HEK293 (cell line): ENCODE measurements around the gene MOSPD3.

Experiments
- CTCF ChIA-PET: fragments of 350-600 bp; formaldehyde crosslinking; extraction: SDS; loops from one replicate; lab custom pipeline; 2021; ENCODE audit warnings: antibody characterized with exemption; lab: Yijun Ruan, JAX
- POLR2A ChIA-PET: fragments of 300-600 bp; formaldehyde crosslinking; extraction: SDS; loops from one replicate; lab custom pipeline; 2020; ENCODE audit warnings: antibody characterized with exemption, inconsistent platforms; lab: Yijun Ruan, JAX
- H3K27ac ChIP-seq: fragments of 200-500 bp; sonication (Bioruptor generic); 2 replicates; pipeline ENCODE4 v1.5.1; 2014; ENCODE audit warnings: low read depth, low read length, control low read depth, inconsistent platforms; ENCODE audit errors: extremely low read depth
- H3K36me3 ChIP-seq, 2 experiments: fragments of 200-500 bp in 1 of 2; sonication (Bioruptor generic) in 1 of 2; 1 replicate in 1 of 2; 2 replicates in 1 of 2; pipeline ENCODE4 v1.5.1; 2014 to 2017; ENCODE audit warnings: inconsistent platforms in 2 of 2, low read length in 2 of 2; ENCODE audit not compliant: control insufficient read depth in 2 of 2, insufficient read depth in 1 of 2
- H3K4me1 ChIP-seq: fragments of 200-500 bp; sonication (Bioruptor generic); 2 replicates; pipeline ENCODE4 v1.5.1; 2014; ENCODE audit warnings: mild to moderate bottlenecking, low read length, inconsistent platforms; ENCODE audit not compliant: control insufficient read depth, insufficient read depth
- H3K4me3 ChIP-seq: 2 replicates; pipeline ENCODE4 v1.5.1; 2011; ENCODE audit warnings: low read depth, mild to moderate bottlenecking, control low read depth, low read length, moderate library complexity
- H3K9me3 ChIP-seq: fragments of 200-500 bp; sonication (Bioruptor generic); 2 replicates; pipeline ENCODE4 v1.5.1; 2014; ENCODE audit warnings: low read depth, low read length, inconsistent platforms; ENCODE audit not compliant: control insufficient read depth, insufficient read depth
- KLF10 ChIP-seq: fragments of 450-650 bp; IDR thresholded peaks from 2 replicates; pipeline ENCODE4 v1.5.1; 2018; ENCODE audit warnings: missing biosample characterization, mild to moderate bottlenecking, missing genetic modification characterization
- OSR2 ChIP-seq: fragments of 450-650 bp; formaldehyde crosslinking; IDR thresholded peaks from 2 replicates; pipeline ENCODE4 v1.5.1; 2016; ENCODE audit warnings: missing biosample characterization, missing genetic modification characterization
- PRDM1 ChIP-seq: fragments of 450-650 bp; formaldehyde crosslinking; IDR thresholded peaks from 2 replicates; pipeline ENCODE4; 2016; ENCODE audit warnings: missing biosample characterization, missing genetic modification characterization
- REPIN1 ChIP-seq: fragments of 450-650 bp; formaldehyde crosslinking; IDR thresholded peaks from 2 replicates; pipeline ENCODE4 v1.5.1; 2017; ENCODE audit warnings: missing biosample characterization, missing genetic modification characterization, low read depth
- SALL2 ChIP-seq: fragments of 450-650 bp; formaldehyde crosslinking; IDR thresholded peaks from 2 replicates; pipeline ENCODE4 v1.5.0; 2017; ENCODE audit warnings: missing biosample characterization, mild to moderate bottlenecking, missing genetic modification characterization, borderline replicate concordance
- SETDB1 ChIP-seq: IDR thresholded peaks from one replicate; pipeline ENCODE4 v1.6.1; 2017; ENCODE audit warnings: mild to moderate bottlenecking, low read length, moderate library complexity, mixed read lengths; ENCODE audit not compliant: insufficient read length
- ZBTB1 ChIP-seq: fragments of 450-650 bp; formaldehyde crosslinking; IDR thresholded peaks from 2 replicates; pipeline ENCODE4 v1.5.1; 2016; ENCODE audit warnings: missing biosample characterization, missing genetic modification characterization
- ZFHX2 ChIP-seq: fragments of 450-650 bp; formaldehyde crosslinking; conservative IDR thresholded peaks from 2 replicates; pipeline ENCODE4 v1.5.1; 2016; ENCODE audit warnings: missing biosample characterization, missing genetic modification characterization
- ZNF184 ChIP-seq: fragments of 450-650 bp; IDR thresholded peaks from 2 replicates; pipeline ENCODE4 v1.5.1; 2018; ENCODE audit warnings: missing biosample characterization, mild to moderate bottlenecking, missing genetic modification characterization
- ZNF24 ChIP-seq: fragments of 450-650 bp; formaldehyde crosslinking; IDR thresholded peaks from 2 replicates; pipeline ENCODE4 v1.5.1; 2016; ENCODE audit warnings: missing biosample characterization, missing genetic modification characterization
- ZNF341 ChIP-seq: fragments of 450-650 bp; formaldehyde crosslinking; IDR thresholded peaks from 2 replicates; pipeline ENCODE4; 2016; ENCODE audit warnings: low read depth, missing biosample characterization, missing genetic modification characterization
- ZNF391 ChIP-seq: fragments of 450-650 bp; formaldehyde crosslinking; IDR thresholded peaks from 2 replicates; pipeline ENCODE4 v1.5.1; 2016; ENCODE audit warnings: low read depth, missing biosample characterization, missing genetic modification characterization, borderline replicate concordance
- ZNF473 ChIP-seq: fragments of 450-650 bp; formaldehyde crosslinking; IDR thresholded peaks from 2 replicates; pipeline ENCODE4 v1.5.1; 2017; ENCODE audit warnings: missing biosample characterization, missing genetic modification characterization
- ZNF561 ChIP-seq: fragments of 450-650 bp; IDR thresholded peaks from 2 replicates; pipeline ENCODE4 v1.5.1; 2018; ENCODE audit warnings: missing biosample characterization, missing genetic modification characterization, borderline replicate concordance
- ZNF585B ChIP-seq: fragments of 450-650 bp; formaldehyde crosslinking; IDR thresholded peaks from 2 replicates; pipeline ENCODE4 v1.5.1; 2016; ENCODE audit warnings: missing biosample characterization, missing genetic modification characterization
- ZNF600 ChIP-seq: fragments of 450-650 bp; formaldehyde crosslinking; IDR thresholded peaks from 2 replicates; pipeline ENCODE4 v1.5.1; 2016; ENCODE audit warnings: missing biosample characterization, missing genetic modification characterization
- ZNF621 ChIP-seq: fragments of 450-650 bp; formaldehyde crosslinking; IDR thresholded peaks from 2 replicates; pipeline ENCODE4 v1.5.1; 2017; ENCODE audit warnings: missing biosample characterization, missing genetic modification characterization
- TF ChIP-seq, protein P1 (sequence below): fragments of 450-650 bp; formaldehyde crosslinking; IDR thresholded peaks from 2 replicates; pipeline ENCODE4 v1.5.1; 2016; ENCODE audit warnings: missing biosample characterization, missing genetic modification characterization
- TF ChIP-seq, protein P2 (sequence below): fragments of 450-650 bp; formaldehyde crosslinking; IDR thresholded peaks from 2 replicates; pipeline ENCODE4 v1.5.1; 2016; ENCODE audit warnings: missing biosample characterization, missing genetic modification characterization
- TF ChIP-seq, protein P3 (sequence below): fragments of 450-650 bp; formaldehyde crosslinking; IDR thresholded peaks from 2 replicates; pipeline ENCODE4 v1.5.1; 2017; ENCODE audit warnings: missing biosample characterization, missing genetic modification characterization
- TF ChIP-seq, protein P4 (sequence below): fragments of 450-650 bp; formaldehyde crosslinking; IDR thresholded peaks from 2 replicates; pipeline ENCODE4 v1.5.1; 2016; ENCODE audit warnings: missing biosample characterization, missing genetic modification characterization
- TF ChIP-seq, protein P5 (sequence below): fragments of 450-650 bp; formaldehyde crosslinking; IDR thresholded peaks from 2 replicates; pipeline ENCODE4 v1.5.1; 2016; ENCODE audit warnings: missing biosample characterization, missing genetic modification characterization

Gene MOSPD3

DNA sequence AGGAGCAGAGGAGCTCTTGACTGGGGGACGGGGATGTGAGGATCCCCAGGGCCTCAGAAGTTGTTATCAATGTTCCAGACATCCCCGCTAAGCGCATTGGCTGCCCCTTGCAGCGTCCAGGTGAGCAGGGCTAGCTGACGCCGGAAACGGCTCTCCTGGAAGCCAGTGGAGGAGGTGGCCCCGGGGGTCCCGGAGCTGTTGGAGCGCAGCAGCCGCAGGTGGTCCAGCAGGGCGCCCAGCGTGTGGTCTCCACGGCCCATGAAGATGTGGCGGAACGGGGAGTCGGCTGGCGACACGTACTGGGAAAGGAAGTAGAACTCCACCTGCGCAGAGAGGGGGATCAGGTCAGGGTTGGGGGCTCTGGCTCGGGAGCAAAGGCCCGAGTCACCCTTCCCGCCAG lies 8.5 kb downstream of the MOSPD3 start:
- Histone ChIP-seq H3K4me1 (no peaks in the 10 kb centered on the region), H3K9me3 (no peaks in the 10 kb centered on the region), H3K4me3 (no peak overlapping the region), H3K36me3 (no peaks in the 10 kb centered on the region), H3K27ac (no peak overlapping the region)
- ChIA-PET POLR2A (no interaction called here), CTCF (interaction anchor here (1.4 to 2.4 kb wide), 2 partner anchors 12 to 71 kb away, joined by 3 to 10 read pairs; no protein-coding TSS in a partner anchor)
- TF ChIP-seq OSR2 (tag by site-specific recombination) (no peak), KLF10 (tag by site-specific recombination) (no peak), ZNF600 (tag by site-specific recombination) (peak; percentile 36; the same call in 1 of the 2 replicates), REPIN1 (tag by site-specific recombination) (no peak)

DNA sequence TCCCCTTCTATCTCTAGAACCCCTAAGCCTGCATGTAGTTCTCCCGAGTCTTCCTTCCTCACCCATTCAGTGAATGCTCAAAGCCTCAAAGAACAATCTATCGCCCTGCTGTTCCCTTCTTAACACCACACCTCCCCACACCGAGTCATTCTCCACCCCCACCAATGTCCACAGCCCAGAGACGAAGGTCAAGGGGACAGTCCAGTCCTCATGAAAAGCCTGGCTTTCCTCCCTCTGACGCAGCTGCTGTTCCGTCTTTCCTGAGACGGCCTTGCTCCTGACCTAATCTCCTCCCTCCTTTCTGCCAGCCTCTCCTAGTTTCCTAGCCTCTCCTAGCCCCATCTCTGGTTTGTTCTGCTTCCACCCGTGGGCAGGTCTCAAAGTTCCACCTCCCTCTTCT lies 9.2 kb downstream of the MOSPD3 start:
- Histone ChIP-seq H3K4me3 (no peak overlapping the region), H3K4me1 (no peaks in the 10 kb centered on the region), H3K9me3 (no peaks in the 10 kb centered on the region), H3K27ac (no peak overlapping the region), H3K36me3 (no peaks in the 10 kb centered on the region)
- ChIA-PET CTCF (interaction anchor here (2.4 kb wide), 1 partner anchor 70 kb away, joined by 10 read pairs; no protein-coding TSS in a partner anchor), POLR2A (no interaction called here)
- TF ChIP-seq ZNF341 (tag by site-specific recombination): peak; percentile 66
- TF ChIP-seq, protein P1, sequence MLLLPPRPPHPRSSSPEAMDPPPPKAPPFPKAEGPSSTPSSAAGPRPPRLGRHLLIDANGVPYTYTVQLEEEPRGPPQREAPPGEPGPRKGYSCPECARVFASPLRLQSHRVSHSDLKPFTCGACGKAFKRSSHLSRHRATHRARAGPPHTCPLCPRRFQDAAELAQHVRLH (tag by site-specific recombination): no peak
- TF ChIP-seq, all 188 proteins: peak for 1

DNA sequence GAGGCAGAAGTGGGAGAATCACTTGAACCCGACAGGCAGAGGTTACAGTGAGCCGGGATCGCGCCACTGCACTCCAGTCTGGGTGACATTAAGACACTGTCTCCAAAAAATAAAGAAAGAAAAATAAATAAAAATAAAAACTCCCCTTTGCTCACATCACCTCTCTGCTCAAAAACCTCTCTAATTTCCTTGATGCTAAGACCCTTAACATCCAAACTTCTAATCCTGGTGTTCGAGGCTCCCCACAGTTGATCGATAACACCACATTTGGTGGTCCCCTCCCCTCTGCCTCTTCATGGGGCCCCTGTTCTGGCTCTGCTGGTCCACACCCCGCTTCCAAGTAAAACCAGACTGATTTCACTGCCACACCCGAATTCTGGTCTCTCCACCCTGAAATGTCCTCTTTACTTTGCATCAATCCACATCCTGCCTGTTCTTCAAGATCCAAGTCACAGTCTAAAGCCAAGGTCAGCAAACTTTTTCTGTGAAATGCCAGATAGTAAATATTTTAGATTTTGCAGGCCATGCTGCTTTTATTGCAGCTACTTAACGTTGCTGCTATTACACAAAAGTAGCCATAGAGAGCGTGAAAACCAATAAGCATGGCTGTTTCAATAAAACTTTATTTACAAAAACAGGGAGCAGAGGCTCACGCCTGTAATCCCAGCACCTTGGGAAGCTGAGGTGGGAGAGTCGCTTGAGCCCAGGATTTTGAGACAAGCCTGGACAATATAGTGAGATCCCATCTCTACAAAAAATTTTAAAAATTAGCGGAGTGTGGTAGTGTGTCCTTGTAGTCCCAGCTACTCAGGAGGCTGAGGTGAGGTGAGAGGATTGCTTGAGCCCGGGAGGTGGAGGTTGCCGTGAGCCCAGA lies 11.8 kb downstream of the MOSPD3 start:
- CTCF ChIA-PET: interaction anchor here (0.7 to 0.8 kb wide), 2 partner anchors 10 to 83 kb away, joined by 4 read pairs; no protein-coding TSS in a partner anchor
- Histone ChIP-seq H3K4me1 (no peaks in the 10 kb centered on the region), H3K36me3 (no peaks in the 10 kb centered on the region), H3K9me3 (no peaks in the 10 kb centered on the region), H3K4me3 (no peak overlapping the region), H3K27ac (no peak overlapping the region)
- POLR2A ChIA-PET: interaction anchor here (1.9 to 4.8 kb wide), 2 partner anchors 38 kb away, joined by 7 to 28 read pairs; partner anchors contain the start of genes FBXO24 and LRCH4
- TF ChIP-seq, protein P2, sequence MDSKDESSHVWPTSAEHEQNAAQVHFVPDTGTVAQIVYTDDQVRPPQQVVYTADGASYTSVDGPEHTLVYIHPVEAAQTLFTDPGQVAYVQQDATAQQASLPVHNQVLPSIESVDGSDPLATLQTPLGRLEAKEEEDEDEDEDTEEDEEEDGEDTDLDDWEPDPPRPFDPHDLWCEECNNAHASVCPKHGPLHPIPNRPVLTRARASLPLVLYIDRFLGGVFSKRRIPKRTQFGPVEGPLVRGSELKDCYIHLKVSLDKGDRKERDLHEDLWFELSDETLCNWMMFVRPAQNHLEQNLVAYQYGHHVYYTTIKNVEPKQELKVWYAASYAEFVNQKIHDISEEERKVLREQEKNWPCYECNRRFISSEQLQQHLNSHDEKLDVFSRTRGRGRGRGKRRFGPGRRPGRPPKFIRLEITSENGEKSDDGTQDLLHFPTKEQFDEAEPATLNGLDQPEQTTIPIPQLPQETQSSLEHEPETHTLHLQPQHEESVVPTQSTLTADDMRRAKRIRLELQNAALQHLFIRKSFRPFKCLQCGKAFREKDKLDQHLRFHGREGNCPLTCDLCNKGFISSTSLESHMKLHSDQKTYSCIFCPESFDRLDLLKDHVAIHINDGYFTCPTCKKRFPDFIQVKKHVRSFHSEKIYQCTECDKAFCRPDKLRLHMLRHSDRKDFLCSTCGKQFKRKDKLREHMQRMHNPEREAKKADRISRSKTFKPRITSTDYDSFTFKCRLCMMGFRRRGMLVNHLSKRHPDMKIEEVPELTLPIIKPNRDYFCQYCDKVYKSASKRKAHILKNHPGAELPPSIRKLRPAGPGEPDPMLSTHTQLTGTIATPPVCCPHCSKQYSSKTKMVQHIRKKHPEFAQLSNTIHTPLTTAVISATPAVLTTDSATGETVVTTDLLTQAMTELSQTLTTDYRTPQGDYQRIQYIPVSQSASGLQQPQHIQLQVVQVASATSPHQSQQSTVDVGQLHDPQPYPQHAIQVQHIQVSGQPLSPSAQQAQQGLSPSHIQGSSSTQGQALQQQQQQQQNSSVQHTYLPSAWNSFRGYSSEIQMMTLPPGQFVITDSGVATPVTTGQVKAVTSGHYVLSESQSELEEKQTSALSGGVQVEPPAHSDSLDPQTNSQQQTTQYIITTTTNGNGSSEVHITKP (tag by site-specific recombination): peak; percentile 71
- no peak for TF ChIP-seq ZFHX2 (tag by site-specific recombination)
- TF ChIP-seq ZNF585B (tag by site-specific recombination): no peak
- no peak for TF ChIP-seq ZNF391 (tag by site-specific recombination)
- no peak for TF ChIP-seq ZNF184 (tag by site-specific recombination)
- TF ChIP-seq, protein P3, sequence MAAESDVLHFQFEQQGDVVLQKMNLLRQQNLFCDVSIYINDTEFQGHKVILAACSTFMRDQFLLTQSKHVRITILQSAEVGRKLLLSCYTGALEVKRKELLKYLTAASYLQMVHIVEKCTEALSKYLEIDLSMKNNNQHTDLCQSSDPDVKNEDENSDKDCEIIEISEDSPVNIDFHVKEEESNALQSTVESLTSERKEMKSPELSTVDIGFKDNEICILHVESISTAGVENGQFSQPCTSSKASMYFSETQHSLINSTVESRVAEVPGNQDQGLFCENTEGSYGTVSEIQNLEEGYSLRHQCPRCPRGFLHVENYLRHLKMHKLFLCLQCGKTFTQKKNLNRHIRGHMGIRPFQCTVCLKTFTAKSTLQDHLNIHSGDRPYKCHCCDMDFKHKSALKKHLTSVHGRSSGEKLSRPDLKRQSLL (tag by site-specific recombination): no peak
- TF ChIP-seq, protein P4, sequence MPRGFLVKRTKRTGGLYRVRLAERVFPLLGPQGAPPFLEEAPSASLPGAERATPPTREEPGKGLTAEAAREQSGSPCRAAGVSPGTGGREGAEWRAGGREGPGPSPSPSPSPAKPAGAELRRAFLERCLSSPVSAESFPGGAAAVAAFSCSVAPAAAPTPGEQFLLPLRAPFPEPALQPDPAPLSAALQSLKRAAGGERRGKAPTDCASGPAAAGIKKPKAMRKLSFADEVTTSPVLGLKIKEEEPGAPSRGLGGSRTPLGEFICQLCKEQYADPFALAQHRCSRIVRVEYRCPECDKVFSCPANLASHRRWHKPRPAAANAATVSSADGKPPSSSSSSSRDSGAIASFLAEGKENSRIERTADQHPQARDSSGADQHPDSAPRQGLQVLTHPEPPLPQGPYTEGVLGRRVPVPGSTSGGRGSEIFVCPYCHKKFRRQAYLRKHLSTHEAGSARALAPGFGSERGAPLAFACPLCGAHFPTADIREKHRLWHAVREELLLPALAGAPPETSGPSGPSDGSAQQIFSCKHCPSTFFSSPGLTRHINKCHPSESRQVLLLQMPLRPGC (tag by site-specific recombination): no peak
- no peak for TF ChIP-seq ZNF621 (tag by site-specific recombination)
- TF ChIP-seq PRDM1 (tag by site-specific recombination): no peak
- TF ChIP-seq ZNF561 (tag by site-specific recombination): no peak
- TF ChIP-seq ZBTB1 (tag by site-specific recombination): no peak
- TF ChIP-seq SALL2 (tag by site-specific recombination): no peak
- no peak for TF ChIP-seq ZNF24
- no peak for TF ChIP-seq ZNF473 (tag by site-specific recombination)
- TF ChIP-seq, protein P5, sequence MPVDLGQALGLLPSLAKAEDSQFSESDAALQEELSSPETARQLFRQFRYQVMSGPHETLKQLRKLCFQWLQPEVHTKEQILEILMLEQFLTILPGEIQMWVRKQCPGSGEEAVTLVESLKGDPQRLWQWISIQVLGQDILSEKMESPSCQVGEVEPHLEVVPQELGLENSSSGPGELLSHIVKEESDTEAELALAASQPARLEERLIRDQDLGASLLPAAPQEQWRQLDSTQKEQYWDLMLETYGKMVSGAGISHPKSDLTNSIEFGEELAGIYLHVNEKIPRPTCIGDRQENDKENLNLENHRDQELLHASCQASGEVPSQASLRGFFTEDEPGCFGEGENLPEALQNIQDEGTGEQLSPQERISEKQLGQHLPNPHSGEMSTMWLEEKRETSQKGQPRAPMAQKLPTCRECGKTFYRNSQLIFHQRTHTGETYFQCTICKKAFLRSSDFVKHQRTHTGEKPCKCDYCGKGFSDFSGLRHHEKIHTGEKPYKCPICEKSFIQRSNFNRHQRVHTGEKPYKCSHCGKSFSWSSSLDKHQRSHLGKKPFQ (tag by site-specific recombination): no peak
- TF ChIP-seq SETDB1: no peak
